HCEC 1CT (cell line): ENCODE data around the gene MAS1.
"Not testable (repeated sequence)": the region's sequence is repeated elsewhere in the genome, so short reads cannot be mapped to it uniquely, and the experiment has no call there.

Experiments
- DNase-seq: peaks from one replicate; pipeline ENCODE4 v3.0.0-alpha.2; 2017

Gene MAS1

DNA sequence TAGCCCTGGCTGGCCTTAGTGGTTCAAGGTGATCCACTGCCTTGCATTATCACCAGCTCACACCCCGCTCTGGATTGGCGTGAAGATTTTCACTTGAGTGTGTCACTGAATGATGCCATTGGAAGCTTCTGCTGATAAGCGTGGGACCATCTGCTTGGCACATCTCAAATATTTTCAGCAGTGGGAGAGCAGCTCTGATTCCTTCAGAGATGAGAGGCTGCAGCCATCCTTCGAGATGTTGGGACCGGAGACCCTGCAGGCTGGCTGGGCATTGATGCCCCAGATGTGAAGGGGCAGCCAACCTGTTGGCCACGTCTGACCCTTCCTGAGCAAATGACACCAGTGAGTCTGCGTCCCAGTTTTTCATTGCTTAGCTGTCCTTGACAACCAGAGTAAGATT lies at the start of gene MAS1:
Gene MAS1 (plus strand): TSS at position 197 of the 400 bp plus-strand sequence. CDS start 15,968 bp downstream, outside the sequence.
- DNase-seq, result no peak

DNA sequence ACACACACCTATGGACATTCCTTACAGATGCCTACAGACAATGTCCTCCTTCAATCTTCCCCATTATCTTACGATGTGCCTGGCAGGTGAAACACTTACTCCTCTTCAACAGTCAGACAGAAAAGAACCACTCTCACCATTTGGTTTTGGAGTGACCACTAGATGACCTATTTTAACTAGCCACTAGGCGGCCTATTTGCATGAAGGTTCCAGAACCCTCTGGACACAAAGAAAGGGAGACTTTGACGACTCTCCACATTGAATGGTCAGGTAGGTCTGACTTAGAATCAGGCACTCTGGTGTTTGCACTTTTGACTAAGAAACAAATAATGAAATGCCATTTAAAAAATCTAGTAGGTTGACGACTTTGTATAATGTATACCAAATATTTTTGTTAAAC lies 48.8 kb upstream of the MAS1 start:
- peak; percentile 25 for DNase-seq

DNA sequence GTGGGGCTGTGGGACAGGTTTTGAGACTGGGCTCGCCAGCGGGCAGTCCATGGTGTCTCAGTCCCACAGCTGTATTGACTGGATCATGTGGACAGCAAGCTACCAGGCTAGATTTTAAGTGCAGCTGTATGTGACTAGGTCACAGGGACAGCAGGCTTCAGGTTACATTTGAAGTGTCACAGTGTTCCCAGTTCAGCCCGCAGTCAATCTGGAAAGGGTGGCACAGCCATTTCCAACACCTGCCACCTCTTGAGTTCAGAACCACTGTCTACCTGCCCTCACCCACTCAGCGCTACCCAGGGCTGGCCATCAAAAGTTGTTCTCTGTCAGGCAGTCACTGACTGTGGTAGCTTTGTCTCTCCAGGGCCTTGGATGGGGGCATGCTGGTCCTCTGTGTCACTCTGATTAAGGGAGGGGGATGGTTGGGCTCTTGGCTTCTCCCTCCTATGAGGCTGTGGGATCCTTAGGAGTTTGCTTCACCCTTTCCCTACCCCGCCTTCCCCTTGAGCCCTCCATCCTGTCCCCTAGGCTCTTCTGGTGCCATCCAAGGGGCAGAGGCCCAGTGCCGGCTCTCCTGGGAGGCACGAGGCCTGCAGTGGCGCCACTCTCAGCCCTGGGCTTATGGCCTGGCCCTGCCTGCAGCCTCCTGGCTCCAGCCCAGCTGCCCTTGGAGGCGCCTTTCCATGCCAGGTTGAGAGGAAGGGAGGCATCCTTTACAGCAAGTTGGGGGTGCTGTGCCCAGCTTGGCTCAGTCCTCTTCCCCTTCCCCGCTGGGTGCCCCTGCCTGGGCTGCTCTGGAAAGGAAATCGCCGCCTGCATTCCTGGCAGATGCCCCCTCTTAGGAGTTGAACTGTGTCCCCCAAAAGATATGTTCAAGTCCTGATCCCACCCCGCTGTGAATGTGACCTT lies 45.8 kb upstream of the MAS1 start:
- DNase-seq, result no peak

DNA sequence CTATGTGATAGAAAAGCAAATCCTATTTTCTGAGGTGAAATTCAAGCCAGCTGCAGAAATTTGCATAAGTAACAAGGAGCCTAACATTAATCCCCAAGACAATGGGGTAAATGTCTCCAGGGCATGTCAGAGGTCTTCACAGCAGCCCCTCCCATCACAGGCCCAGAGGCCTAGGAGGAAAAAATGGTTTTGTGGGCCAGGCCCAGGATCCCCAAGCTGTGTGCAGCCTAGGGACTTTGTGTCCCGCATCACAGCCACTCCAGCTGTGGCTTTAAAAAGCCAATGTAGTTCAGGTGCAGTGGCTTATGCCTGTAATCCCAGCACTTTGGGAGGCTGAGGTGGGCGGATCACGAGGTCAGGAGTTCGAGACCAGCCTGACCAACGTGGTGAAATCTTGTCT lies 42.2 kb upstream of the MAS1 start:
- DNase-seq, result not testable (repeated sequence)

DNA sequence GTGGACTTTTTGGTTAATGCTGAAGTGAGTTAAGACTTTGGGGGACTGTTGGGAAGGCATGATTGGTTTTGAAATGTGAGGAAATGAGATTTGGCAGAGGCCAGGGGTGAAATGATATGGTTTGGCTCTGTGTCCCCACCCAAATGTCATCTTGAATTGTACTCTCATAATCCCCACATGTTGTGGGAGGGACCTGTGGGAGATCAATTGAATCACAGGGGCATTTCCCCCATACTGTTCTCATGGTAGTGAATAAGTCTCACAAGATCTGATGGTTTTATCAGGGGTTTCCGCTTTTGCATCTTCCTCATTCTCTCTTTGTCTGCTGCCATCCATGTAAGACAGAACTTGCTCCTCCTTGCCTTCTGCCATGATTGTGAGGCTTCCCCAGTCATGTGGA lies 40.9 kb upstream of the MAS1 start:
- not testable (repeated sequence) for DNase-seq

DNA sequence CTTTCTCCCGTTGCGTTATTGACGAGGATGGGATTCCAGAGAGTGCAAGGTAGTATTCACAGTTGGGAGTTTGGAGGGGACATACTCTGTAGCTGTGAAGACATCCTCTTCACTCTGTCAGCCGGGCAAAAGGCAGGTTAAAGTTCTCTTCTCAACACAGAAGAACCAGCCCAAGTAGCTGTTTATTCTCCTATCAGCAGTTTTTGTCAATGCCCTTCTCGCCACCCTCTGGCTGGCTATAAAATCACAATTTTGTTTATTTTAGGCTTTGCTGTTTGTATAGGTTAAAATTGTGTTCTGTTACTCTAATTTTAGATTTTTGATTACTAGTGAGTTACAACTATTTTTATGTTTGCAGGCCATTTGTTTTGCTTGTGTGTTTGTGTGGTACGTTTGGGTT lies 37.9 kb upstream of the MAS1 start:
- DNase-seq, result no peak

DNA sequence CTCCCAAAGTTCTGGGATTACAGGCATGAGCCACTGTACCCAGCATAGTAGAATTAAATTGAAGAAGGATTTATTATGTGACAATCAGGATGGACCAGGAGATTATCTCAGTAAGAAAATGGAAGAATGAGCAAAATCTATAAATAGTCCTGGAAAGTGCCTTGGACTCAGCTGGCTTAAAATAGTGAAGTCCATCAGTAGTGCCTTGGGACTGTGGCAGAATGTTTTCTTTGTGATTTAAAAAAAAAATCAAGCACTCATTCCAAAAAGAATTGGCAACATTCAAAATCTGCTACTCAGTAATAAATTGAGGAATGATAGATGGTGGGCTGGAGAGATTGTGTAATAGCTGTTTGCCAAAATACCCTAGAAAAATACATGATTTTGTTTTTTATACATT lies 37.0 kb upstream of the MAS1 start:
- no peak for DNase-seq

DNA sequence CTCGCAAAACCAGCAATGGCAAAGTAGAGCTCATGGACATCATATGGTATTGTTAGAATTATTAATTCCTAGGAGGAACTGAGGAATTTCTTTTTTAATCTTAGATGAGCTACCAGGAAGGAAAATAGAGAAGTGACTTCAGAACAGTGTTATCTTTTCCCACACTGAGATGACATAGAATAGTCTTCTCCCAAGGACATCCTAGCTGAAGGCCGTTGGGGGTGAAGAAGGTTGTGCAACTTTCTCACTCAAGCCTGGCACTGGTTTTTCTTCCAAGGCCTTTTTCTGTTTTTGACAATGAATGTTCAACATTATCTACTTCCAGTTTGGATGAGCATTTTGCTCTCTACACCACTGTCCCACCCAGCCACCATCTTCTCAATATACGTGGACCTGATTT lies 35.8 kb upstream of the MAS1 start:
- no peak for DNase-seq

DNA sequence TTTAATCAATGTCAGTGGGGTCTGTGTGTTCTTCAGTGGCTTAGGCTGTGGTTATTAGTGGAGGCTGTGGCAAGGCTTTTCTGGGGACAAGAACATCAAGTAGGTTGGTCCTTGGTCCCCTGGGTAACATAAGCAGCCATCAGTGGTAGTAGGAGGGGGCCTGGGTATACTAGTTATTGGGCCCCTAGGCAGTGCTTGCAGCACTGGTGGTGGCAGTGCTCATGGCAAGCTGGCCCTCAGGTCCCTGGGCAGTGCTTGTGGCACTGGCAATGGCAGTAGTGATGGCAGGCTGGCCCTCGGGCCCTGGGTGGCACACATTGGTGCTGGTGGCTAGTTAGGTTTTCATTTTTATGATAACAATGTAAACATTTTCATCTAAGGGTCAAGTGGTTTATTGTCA lies 32.5 kb upstream of the MAS1 start:
- no peak for DNase-seq

DNA sequence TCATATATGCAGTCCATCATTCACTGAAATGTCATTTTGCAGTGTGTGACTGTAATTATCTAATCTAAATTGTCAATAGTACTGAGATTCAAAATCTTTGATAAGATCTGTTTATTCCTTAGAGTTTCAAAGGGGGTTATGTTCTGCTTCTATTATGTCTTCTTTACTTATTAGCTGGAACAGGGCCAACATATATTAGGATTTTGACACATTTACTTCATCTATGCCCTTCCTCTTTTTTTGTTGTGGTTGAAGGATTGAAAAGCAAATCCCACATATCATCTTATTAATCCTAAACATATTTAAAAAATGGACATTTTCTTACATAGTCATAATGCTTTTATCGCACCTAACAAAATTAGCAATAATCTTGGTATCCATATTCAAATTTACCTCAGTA lies 30.3 kb upstream of the MAS1 start:
- DNase-seq, result no peak

DNA sequence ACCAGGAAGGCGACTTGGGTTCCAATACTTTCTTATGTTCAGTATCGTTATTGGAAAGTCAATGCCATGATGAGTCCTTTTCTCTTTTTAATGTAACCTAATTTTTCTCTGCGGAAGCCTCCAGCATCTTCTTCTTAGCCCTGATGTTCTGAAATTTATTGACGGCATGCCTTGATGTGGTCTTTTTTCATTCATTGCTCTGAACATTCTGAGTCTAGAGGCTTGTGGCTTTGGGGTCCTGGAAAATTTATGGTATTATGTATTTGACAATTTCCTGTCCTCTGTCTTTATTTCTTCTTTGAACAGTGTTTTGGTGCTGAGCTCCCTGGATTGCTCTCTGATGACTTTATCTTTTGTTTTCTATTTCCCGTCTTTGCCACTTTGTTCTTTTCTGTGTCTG lies 28.7 kb upstream of the MAS1 start:
- no peak for DNase-seq

DNA sequence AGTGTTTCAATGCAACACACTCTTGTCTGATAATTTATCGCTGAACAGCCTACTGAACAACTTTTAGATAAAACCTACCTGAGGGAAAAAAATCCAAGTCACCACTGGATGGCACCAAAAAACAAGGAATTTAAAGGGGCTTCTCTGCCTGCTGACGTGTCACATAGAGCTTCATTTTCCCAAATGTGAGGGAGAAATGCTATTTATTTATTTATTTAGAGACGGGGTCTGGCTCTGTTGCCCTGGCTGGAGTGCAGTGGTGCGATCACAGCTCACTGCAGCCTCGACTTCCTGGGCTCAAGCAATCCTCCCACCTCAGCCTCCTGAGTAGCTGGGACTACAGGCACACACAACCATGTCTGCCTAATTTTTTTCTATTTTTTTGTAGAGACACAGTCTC lies 27.4 kb upstream of the MAS1 start:
- peak; percentile 60 for DNase-seq

DNA sequence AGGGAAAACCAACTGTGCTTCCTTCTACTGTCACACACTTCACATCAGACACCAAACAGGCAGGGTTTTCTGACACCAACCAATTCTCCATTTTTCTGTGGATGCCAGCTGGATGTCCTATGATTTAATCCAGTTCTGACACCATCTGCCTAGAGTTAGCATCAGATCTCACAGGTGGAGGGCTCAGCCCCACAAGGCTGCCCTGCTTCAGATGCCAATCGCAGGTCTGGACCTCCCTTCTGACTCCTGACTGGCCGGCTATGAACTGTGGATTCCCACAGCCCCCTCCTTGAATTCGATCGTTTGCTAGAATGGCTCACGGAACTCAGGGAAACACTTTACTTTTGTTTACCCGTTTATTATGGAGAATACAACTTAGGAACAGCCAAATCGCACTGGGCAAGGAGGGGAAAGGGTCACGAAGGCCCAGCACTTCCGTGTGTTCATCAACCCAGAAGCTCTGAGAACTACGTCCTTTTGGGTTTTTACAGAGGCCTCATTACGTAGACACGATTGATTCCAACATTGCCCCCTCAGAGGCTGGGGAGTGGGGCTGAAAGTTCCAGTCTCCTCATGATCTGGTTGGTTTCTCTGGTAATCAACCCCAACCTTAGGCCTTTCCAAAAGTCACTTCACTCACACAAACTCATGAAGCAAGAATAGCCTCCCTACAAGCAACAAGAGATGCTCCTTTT lies 25.4 kb upstream of the MAS1 start:
- DNase-seq, result no peak

DNA sequence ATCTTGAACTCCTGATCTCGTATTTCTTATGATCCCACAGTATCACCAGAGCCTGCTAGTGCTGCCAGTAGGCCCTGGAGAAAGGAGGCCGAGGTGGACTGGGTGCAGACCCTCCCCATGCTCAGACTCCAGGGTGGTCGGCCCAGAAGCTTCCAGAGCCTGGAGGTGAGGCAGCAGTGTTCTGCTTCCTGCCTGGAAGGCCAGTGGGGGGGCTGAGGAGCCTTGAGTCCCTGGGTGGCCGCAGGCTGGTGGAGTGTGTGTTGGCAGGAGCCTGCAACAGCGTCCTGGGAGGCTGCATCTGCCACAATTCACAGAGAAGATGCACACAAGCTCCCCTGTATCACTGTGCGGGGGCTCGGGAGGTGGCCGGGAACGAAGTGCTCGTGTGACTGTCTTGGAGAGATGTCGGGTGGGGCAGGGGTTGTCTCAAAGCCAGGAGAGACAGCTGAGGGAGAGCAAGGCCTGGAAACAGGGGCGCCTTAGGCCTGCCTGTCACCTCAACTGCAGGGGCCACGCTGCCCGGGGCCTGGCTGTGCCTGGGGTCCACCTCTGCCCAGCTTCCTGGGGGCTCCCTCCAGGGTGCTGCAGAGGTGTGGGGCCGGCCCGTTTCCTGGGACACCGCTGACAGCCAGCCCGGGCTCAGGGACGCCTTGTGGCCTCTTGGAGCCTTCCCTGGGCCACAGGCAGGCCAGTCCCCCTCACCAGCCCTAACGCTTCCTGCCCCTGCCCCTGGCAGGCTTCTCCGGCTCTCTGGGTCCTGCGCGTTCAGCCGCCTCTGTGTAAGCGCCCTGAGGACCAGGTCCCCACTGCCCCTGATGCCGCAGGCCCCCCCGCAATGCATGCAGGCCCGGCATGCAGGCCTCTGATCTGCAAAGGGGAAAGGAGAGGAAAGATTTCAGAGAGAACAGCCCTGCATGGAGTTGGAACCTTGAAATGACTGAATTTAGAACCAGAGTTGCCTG lies 24.2 kb upstream of the MAS1 start:
- no peak for DNase-seq

DNA sequence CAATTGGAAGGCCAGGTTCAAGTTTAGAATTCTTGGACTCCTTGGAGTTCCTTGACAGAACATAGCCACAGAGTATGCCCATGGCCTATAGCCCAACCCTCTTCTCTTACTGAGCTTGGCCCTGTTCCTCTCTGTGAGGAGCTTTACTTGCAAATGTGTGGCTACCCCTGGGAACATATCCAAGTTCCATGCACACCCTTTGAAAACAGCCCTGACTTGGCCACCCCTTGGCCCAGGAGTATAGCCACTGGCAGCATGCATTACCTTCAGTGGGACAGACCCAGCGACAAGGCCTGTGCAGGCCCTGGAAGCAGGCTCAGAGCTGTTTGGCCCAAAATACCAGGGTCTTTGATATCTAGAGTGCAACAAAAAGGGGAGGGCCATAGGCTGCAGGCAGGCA lies 19.5 kb upstream of the MAS1 start:
- no peak for DNase-seq

DNA sequence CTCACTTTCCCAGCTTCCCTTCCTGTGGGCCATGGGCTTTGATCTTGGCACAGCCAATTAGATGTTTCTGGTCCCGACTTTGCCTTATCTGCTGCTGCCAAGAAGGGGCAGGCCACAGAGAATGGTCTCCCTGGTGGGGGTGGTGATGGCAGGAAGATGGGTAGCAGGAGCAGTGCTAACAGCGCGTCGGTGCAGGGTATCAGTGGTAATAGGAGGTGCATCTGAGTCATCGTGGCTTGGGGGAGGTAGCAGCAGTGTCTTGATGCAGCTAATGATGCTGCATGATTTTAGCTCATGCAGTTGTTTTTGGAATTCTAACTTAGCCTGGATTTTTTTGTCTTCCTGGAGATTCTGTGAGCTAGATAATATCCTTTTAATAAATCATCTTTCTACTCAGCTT lies 18.9 kb upstream of the MAS1 start:
- no peak for DNase-seq

DNA sequence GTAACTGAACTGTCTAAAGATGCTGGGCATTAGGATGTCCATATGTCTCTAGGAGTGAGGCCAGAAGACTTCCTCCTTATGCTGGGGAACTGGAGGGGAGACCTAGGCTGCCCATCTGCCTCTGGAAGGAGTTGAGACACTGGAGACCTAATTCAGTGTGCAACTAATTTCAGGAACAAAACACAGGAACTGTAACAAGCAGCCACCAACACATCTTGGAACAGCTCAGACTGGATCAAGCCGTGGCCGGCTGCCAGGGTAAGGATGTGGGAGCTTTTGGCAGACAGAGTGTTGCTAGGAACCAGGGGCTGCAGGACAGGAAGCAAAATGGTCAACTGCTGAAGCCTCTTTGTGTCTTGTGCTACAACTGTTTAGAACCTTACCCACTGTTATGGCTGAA lies 16.4 kb upstream of the MAS1 start:
- DNase-seq, result no peak

DNA sequence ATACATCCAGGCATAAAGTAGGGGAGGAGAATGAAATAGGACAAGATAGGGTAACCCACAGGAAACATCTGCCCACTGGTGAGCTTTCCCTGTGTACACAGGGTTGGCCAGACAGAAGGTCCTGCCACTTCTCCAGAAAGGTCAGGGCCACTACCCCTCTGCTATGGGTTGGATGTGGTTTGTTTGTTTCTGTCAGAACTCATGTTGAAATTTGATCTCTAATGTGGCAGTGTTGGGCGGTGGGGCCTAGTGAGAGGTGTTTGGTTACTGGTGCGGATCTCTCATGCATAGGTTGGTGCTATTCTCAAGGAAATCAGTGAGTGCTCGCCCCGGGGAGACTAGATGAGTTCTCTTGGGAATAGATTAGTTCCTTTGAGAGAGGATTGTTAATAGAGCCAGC lies 15.6 kb upstream of the MAS1 start:
- no peak for DNase-seq

DNA sequence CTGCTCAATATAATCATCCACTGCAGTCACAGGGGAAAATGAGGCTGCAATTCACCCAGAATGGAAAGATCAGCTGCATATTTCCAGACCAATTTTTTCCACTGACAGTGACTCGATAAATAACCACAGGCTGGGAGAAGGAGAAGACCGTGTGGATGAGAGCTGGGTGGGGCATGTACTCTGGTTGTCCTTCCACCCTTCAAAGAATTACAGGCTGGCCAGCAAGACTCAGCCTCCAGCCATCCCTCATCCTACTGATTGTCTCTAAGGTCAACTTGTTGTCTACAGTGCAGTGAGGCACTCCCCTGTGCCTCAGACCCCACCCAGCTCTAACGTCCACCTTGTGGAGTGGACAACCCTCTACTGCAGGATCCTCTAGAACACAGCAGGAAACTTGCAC lies 14.5 kb upstream of the MAS1 start:
- DNase-seq, result no peak

DNA sequence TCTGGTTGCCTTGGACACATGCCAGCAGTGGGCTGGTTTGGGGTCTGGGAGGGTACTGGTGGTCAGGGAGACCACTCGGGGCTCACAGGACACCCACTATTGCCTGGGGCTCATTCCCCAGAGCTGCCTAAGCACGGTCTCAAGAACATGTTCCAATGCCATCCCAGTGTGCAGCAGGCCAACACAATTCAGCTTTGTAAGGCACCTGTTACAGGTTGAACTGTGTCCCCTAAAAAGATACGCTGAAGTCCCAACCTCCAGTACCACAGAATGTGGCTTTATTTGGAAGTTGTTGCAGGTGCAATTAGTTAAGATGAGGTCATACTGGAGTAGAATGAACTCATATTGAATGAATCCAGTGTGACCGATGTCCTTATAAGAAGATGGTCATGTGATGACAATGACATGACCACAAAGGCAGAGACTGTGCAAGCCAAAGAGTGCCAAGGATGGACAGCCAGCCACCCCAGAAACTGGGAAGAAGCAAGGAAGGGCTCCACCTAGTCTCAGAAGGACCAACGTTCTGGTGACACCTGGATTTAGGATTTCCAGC lies 13.5 kb upstream of the MAS1 start:
- DNase-seq, result no peak

DNA sequence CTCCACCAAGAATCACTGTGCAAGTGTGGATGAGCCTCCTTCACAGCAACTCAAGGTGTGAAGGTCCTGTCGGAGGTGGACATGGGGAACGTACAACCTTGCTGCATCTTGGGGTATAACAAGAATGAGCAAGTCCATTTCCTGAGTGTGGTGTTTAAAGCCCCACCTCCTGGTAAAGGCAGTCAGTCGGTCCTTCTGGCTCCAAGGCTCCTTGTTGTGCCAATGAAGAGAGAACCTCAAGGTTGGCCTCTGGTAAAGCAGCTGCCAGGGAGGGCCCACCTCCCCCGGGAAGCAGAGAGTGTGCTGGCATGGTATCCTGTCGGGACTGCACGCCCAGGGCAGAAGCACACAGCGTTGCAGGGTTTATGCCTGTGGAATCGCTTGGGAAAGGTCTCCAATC lies 12.4 kb upstream of the MAS1 start:
- DNase-seq, result no peak

DNA sequence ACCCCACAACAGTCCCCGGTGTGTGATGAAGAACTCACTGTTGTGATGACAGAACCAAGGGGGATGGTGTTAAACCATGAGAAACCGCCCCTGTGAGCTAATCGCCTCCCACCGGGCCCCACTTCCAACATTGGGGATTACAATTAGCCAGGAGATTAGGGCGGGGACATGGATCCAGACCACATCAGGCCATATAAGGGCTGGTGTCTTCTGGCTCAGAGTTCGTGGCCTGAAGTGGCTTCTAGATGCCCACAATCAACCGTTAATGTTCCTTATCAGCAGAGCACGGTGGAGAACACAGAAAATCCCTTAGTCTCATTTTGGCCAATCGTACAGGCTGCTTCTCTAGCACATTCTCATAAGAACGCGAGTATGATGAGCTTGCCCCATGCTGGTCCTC lies 10.9 kb upstream of the MAS1 start:
- DNase-seq, result no peak

DNA sequence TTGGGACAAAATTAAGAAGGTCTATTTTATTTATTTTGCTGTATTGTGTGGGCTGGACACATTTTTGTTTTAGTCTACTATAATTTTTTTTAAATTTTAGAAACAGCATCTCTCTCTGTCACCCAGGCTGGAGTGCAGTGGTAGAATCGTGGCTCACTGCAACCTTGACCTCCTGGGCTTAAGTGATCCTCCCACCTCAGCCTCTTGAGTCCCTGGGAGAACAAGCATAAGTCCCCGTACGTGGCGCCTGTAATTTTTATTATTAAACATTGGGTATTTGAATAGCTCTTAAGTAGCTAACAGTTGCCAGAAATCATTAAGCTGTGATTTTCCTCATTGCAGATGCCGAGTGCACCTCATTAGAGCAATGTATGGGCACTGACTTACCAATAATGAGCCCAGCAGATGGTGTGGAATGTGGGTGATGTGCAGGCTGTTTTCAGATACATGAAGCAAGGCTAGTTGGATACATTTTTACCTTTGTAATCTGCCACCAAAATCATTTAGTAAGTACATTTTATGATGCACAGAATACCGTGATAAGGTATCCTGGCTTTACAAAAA lies 10.3 kb upstream of the MAS1 start:
- no peak for DNase-seq
